Measurements from ENCODE around the gene GPR137C. TPM values are rescaled to one million over a fixed set of nuclear protein-coding genes. Genes with fewer than 3 reads are reported as not detected.
"Not testable (repeated sequence)": the region's sequence is repeated elsewhere in the genome, so short reads cannot be mapped to it uniquely, and the experiment has no call there.

The GPR137C gene
- total RNA-seq, 4 donors from 2014 or later, result 0.39 to 1.2 (median 0.45) TPM

DNA sequence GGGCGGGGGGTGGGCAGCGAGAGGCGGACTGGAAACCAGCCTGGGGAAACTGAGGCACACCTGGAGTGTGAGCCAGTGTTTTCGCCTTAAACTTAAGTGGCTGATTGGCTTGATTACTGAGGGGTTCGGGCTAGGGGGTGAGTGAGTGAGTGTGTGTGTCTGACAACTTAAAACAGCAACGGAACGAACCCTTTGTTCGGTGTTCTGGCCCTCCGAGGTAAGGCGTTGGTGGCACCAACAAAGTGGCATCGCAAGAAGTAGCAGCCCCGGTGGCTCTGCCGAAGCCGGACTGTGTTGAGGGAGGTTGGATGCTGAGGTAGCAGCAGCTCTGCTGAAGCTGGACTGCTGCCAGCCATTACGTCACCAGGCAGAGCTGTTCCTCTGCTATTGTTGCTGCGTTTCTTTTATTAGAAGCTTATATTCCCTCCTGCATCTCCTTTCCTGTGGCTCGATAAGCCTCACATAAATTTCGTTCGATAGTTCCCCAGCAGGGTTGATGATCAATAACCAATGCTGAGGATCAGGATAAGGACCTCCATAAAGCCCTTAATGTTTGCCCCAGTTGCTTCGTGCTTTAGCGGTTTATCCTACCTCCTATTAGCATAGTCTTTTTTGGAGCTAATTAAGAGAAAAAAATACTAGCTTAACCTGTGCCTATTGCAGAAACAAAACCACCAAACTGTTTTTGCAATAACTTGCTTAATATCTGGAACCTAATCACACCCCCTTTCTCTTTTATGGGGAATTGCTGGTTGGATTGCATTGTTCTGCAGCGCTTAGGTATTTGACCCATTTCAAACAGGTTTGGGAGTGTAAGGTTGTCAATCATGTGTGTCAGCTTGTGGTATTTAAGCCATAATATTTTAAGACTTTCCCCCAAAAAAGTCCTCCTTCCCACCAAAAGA is 1.3 kb downstream of the GPR137C start:
- 6% methylated on average over 20 of the region's 22 CpGs for WGBS
- Histone ChIP-seq H3K4me3 (peak overlapping the region; percentile 74 to 91 (median 82)), H3K27ac (replicated peaks in 1 of 4) (peak overlapping the region; percentile 86 to 95 (median 90)), H3K4me1 (peaks cover 17 to 28% (median 28%) of the 10 kb centered on the region in 4 donors), H3K9me3 (peaks cover 0 to 2% (median 0%) of the 10 kb centered on the region in 4 donors), H3K27me3 (no peaks in the 10 kb centered on the region), H3K36me3 (no peaks in the 10 kb centered on the region)
- intact Hi-C loops (cut with DNase I), result loop anchor here (5.0 kb wide), 2 partner anchors 138 to 598 kb away; partner anchors contain the start of gene DDHD1
- TF ChIP-seq EP300 (IDR thresholded peaks at IDR 0.05) (no peak), POLR2AphosphoS5 (IDR thresholded peaks at IDR 0.05) (peak; percentile 76 to 80), POLR2A (IDR thresholded peaks at IDR 0.05; ENCODE audit: low read depth) (no peak)
- TF ChIP-seq, protein P1, sequence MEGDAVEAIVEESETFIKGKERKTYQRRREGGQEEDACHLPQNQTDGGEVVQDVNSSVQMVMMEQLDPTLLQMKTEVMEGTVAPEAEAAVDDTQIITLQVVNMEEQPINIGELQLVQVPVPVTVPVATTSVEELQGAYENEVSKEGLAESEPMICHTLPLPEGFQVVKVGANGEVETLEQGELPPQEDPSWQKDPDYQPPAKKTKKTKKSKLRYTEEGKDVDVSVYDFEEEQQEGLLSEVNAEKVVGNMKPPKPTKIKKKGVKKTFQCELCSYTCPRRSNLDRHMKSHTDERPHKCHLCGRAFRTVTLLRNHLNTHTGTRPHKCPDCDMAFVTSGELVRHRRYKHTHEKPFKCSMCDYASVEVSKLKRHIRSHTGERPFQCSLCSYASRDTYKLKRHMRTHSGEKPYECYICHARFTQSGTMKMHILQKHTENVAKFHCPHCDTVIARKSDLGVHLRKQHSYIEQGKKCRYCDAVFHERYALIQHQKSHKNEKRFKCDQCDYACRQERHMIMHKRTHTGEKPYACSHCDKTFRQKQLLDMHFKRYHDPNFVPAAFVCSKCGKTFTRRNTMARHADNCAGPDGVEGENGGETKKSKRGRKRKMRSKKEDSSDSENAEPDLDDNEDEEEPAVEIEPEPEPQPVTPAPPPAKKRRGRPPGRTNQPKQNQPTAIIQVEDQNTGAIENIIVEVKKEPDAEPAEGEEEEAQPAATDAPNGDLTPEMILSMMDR (IDR thresholded peaks at IDR 0.05), result no peak
- DNase-seq (ENCODE audit: extremely low spot score), result peak; percentile 93

DNA sequence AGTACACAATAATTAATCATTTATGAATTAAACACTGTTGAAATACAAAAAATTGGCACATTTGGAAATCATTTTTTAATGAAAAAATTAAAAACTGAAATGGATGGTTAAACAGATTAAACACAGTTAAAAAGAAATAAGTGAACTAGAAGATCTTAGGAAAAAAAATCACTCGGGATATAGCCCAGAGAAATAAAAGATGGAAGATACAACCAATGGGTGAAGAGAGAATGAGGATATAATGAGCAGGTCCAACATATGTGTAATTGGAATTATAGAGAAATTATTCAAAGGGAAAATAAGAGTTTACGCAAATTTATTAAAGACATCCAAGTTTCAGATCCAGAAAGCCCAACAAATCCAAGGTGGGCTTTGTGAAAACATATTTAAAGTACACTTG is 6.1 kb downstream of the GPR137C start:
- no peak overlapping the region for H3K4me3 ChIP-seq
- H3K9me3 ChIP-seq, result peaks cover 0 to 2% (median 0%) of the 10 kb centered on the region in 4 donors
- 96% methylated on average over 2 of the region's 2 CpGs for WGBS
- DNase-seq (ENCODE audit: extremely low spot score), result no peak
- H3K36me3 ChIP-seq, result no peaks in the 10 kb centered on the region
- TF ChIP-seq EP300 (IDR thresholded peaks at IDR 0.05), result no peak
- TF ChIP-seq POLR2AphosphoS5 (IDR thresholded peaks at IDR 0.05), result no peak
- TF ChIP-seq, protein P1 (IDR thresholded peaks at IDR 0.05), result no peak
- TF ChIP-seq POLR2A (IDR thresholded peaks at IDR 0.05; ENCODE audit: low read depth), result no peak
- peaks cover 4 to 7% (median 6%) of the 10 kb centered on the region in 4 donors for H3K4me1 ChIP-seq
- intact Hi-C loops (cut with DNase I), result no loop called here
- H3K27ac ChIP-seq (replicated peaks in 1 of 4), result no peak overlapping the region
- no peaks in the 10 kb centered on the region for H3K27me3 ChIP-seq

DNA sequence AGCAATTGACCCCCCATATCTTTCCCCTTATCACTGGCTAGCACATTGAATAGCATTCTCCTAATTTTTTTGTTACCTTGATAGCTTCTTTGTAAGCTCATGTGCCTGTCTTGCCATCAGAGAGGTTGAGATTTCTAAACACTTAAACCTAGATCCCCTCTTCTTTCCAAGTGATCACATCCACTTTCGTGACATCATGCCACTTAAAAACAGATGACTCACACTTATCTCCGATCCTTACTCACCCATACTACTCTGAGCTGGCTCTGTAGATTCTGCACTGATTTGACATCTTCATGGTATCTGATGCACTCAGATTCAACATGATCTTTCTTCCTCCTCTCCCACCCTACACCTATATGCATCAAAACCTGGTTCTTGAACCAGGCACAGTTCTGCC is 10.5 kb downstream of the GPR137C start:
- Histone ChIP-seq H3K27me3 (no peaks in the 10 kb centered on the region), H3K36me3 (no peaks in the 10 kb centered on the region), H3K9me3 (peaks cover 0 to 2% (median 0%) of the 10 kb centered on the region in 4 donors), H3K4me3 (no peak overlapping the region), H3K27ac (replicated peaks in 1 of 4) (no peak overlapping the region), H3K4me1 (no peaks in the 10 kb centered on the region)
- intact Hi-C loops (cut with DNase I), result no loop called here
- WGBS, result 91% methylated on average over 2 of the region's 2 CpGs
- no peak for DNase-seq (ENCODE audit: extremely low spot score)
- TF ChIP-seq POLR2AphosphoS5 (IDR thresholded peaks at IDR 0.05), result no peak

DNA sequence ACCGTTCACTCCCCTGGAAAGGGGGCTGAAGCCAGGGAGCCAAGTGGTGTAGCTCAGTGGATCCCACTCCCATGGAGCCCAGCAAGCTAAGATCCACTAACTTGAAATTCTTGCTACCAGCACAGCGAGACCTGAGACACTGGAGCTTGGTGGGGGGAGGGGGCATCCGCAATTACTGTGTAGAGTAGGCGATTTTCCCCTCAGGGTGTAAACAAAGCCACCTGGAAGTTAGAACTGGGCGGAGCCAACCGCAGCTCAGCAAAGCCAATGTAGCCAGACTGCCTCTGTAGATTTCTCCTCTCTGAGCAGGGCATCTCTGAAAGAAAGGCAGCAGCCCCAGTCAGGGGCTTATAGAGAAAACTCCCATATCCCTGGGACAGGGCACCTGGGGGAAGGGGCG is 15.8 kb downstream of the GPR137C start:
- WGBS, result 89% methylated on average over 7 of the region's 7 CpGs
- H3K9me3 ChIP-seq, result peaks cover 0 to 37% (median 33%) of the 10 kb centered on the region in 4 donors
- H3K4me1 ChIP-seq, result not testable (repeated sequence)

DNA sequence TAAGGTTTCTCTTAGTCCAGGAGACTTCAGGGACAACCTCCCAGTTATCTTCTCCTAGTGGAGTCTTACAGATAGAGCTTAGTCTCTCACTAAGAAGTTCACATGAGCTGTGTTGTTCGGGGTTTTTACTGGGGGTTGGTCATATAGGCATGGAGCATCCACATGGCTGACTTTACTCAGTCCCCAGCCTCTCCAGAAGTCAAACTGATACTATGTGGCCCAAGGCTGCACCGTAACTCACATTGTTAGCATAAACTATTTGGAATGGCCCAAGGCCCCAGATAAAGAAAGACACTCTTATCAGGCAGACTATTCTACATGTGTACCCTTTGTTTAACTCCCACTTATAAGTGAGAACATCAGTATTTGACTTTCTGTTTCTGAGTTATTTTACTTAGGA is 23.2 kb downstream of the GPR137C start:
- intact Hi-C loops (cut with DNase I), result no loop called here
- no peak overlapping the region for H3K4me3 ChIP-seq
- no peaks in the 10 kb centered on the region for H3K4me1 ChIP-seq
- H3K27ac ChIP-seq (replicated peaks in 1 of 4), result no peak overlapping the region
- no peaks in the 10 kb centered on the region for H3K27me3 ChIP-seq
- TF ChIP-seq, protein P1 (IDR thresholded peaks at IDR 0.05), result no peak
- TF ChIP-seq POLR2A (IDR thresholded peaks at IDR 0.05; ENCODE audit: low read depth), result no peak
- TF ChIP-seq EP300 (IDR thresholded peaks at IDR 0.05), result no peak
- TF ChIP-seq POLR2AphosphoS5 (IDR thresholded peaks at IDR 0.05), result no peak
- WGBS, result 100% methylated on average over 2 of the region's 2 CpGs
- H3K9me3 ChIP-seq, result peaks cover 0 to 28% (median 26%) of the 10 kb centered on the region in 4 donors
- no peaks in the 10 kb centered on the region for H3K36me3 ChIP-seq
- no peak for DNase-seq (ENCODE audit: extremely low spot score)

More for the DNA sequence above, 15.8 kb downstream of the GPR137C start:
- H3K36me3 ChIP-seq; DNase-seq (ENCODE audit: extremely low spot score); H3K27me3 ChIP-seq; H3K27ac ChIP-seq (replicated peaks in 1 of 4); intact Hi-C loops (cut with DNase I); H3K4me3 ChIP-seq: not testable (repeated sequence)
